GM19395 (cell line): ENCODE measurements around the gene RPL12.

Experiments used
- ATAC-seq: cut with Tn5 transposase; IDR thresholded peaks from one replicate; pipeline ENCODE4 v1.9.1; 2021; ENCODE audit warnings: mild to moderate bottlenecking, moderate library complexity; ENCODE audit not compliant: unreplicated experiment

The RPL12 gene

DNA sequence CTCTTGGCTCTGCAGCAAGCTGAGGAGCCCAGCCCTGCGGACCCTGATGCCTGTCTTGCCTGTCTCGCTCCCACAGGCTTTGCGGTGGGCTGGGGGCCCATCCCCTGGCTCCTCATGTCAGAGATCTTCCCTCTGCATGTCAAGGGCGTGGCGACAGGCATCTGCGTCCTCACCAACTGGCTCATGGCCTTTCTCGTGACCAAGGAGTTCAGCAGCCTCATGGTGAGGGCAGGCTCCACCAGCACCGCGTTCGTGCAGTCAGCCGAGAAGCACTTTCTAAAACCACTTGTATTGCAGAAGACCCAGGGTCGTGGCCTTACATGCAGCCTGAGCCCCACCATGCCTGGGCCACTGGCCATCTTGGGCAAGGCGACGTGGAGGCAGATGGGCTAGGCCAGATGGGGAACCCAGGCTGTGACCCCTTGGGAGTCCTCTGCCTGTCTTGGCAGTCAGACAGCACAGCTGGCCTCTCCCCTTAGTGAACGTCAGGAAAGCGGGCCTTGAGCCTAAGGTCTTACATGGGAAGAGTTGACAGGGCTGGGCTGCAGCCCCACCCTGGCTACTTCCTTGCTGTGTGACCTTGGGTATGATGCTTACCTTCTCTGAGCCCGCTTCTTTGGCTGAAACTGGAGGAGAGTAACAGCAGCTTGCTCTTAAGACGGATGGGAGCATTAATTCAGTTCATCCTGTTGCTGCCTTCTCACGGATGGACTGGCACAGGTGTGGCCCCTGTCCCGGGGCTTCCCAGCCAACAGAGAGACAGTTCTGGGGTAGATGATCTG lies 45.7 kb downstream of the RPL12 start:
- ATAC-seq, result no peak

DNA sequence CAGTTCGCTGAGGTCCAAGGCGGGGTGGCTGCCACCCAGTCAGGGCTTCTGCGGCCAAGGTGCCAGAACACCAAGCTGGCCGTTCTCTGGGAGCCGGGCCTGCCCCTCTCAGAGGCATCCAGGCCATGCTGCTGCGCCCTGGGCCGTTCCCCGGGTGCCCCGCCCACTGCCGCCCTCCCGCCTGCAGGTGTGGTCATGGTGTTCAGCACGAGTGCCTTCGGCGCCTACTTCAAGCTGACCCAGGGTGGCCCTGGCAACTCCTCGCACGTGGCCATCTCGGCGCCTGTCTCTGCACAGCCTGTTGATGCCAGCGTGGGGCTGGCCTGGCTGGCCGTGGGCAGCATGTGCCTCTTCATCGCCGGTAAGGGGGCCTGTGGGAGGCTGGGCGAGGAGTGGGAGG lies 46.6 kb downstream of the RPL12 start:
- no peak for ATAC-seq

DNA sequence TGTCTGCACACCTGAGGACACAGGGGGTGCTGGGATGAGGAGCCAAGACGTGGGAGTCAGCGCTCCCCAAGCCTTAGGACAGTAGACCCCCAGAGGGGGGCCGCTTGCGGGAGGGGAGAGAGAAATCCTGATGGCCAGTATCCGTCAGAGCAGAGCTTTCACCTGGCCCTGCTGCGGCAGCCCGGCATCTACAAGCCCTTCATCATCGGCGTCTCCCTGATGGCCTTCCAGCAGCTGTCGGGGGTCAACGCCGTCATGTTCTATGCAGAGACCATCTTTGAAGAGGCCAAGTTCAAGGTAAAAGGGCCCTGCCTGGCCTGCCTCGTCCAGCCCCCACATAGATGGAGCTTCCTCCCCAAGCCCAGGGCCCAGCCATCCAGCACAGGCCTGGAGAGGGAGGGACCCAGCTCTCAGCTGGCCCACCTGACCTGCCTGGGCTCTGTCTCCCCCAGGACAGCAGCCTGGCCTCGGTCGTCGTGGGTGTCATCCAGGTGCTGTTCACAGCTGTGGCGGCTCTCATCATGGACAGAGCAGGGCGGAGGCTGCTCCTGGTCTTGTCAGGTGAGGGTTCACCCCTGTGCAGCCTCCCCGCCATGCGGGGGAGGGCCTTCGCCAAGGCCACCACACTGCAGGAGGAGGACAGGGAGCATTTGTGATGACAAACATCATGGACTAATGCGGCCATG lies 47.6 kb downstream of the RPL12 start:
- no peak for ATAC-seq

DNA sequence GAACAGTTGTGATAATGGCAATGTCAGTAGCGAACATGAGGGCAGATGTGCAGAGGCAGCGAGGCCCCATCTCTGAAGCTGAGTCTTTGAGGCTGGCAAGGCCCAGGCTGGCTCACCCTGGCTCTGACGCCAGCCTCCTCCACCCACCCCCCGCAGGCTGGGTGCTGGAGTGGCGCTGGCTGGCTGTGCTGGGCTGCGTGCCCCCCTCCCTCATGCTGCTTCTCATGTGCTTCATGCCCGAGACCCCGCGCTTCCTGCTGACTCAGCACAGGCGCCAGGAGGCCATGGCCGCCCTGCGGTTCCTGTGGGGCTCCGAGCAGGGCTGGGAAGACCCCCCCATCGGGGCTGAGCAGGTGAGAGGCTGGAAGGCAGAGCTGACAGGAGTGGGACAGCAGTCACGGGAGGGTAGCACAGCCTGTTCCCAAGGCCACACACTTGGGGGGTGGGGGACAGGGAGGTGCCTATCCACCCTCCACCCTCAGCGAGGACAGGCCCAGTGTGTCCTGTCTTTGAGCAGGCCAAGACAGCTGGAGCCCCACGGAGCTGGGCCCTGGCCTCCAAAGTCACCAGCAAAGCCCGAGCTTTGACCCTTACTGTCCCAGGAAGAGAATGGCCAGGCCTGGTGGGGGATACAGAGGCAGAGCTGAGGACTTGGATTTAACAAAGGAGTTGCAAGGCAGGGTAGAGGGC lies 48.7 kb downstream of the RPL12 start:
- ATAC-seq, result no peak

DNA sequence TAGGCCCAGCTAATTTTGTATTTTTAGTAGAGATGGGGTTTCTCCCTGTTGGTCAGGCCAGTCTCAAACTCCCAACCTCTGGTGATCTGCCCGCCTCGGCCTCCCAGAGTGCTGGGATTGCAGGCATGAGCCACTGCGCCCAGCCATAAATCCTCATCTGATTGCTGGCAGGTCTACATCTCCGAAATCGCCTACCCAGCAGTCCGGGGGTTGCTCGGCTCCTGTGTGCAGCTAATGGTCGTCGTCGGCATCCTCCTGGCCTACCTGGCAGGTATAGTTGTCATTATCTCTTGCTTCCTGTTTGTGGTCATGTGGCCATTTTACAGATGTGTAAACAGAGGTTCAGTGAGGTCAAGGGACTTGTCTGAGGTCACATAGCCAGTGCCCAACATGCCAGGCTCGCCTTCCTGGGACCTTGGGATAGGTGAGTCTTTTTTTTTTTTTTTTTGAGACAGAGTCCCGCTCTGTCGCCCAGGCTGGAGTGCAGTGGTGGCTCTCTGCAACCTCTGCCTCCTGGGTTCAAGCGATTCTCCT lies 51.4 kb downstream of the RPL12 start:
- no peak for ATAC-seq

DNA sequence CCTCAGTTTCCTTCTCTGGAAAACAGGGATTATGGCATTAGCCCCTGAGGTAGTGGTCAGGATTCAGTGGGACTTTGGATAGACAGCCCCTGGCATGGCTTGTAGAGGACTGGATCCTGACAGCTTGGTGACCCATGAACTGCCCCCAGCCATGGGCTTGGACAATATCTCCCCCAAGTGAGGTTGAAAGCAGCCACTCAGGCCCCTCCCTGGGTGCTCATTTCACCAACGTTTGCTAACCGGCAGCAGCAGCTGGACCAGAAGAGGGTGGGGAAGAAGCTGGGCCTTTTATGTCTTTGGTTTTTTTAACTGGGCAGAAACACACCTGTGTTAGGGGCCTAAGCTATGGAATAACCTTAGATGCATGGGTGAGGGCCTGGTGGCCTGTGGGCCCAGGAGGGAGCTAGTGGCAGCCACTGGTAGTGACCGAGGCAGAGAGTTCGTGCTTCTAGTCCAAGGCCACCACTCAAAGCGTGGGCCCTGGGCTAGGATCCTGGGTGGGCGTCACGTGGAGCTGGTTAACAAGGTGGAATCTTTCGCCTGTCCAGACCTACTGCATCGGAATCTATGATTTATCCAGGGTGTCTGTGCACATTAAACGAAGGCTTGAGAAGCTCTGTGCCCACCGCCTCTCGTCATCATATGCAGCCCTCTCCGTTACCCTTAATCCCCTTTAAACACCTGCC lies 52.3 kb downstream of the RPL12 start:
- no peak for ATAC-seq

DNA sequence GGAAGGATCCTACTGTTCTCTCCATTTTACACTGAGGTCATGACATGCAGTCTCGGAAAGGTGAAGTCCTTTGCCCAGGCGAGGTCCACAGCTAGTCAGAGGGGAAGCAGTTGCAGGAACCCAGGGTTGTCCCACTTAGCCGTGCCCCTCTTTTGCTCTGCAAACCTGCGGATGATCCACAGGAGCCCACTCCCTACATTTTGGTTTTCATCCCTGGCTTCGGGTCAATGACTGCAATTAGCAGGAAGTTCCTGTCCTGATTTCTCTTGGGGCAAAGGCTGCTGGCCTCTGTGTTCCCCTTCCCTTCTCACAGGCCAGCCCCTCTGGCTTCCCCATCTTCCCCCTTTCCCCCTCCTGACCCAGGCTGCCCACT lies 52.9 kb downstream of the RPL12 start:
- ATAC-seq, result no peak
